Hepatocyte (in vitro differentiated cells): ENCODE data around the gene CTNNA1. TPM values are rescaled to one million over a fixed set of nuclear protein-coding genes. Genes with fewer than 3 reads are reported as not detected.

Experiments
- DNase-seq: peaks from one replicate; pipeline ENCODE4 v3.0.0-alpha.2; 2016; ENCODE audit warnings: low spot score
- H2AFZ ChIP-seq: fragments of 200-600 bp; sonication (generic); 2 replicates; pipeline ENCODE4 v1.6.0; 2016; ENCODE audit warnings: antibody characterized with exemption, mild to moderate bottlenecking
- H3K27ac ChIP-seq: fragments of 200-600 bp; sonication (generic); 2 replicates; pipeline ENCODE4 v1.5.1; 2016; ENCODE audit warnings: mild to moderate bottlenecking
- H3K27me3 ChIP-seq: fragments of 200-600 bp; sonication (generic); 2 replicates; pipeline ENCODE4 v1.6.1; 2016
- H3K36me3 ChIP-seq: fragments of 200-600 bp; sonication (generic); replicated peaks from 2 replicates; pipeline ENCODE4 v1.5.1; 2016; ENCODE audit warnings: low read depth; ENCODE audit not compliant: insufficient read depth
- H3K4me1 ChIP-seq: fragments of 200-600 bp; sonication (generic); 2 replicates; pipeline ENCODE4 v1.5.1; 2016; ENCODE audit warnings: mild to moderate bottlenecking, moderate library complexity; ENCODE audit not compliant: insufficient read depth
- H3K4me2 ChIP-seq: fragments of 200-600 bp; sonication (generic); 2 replicates; pipeline ENCODE4 v1.6.0; 2016
- H3K4me3 ChIP-seq: fragments of 200-600 bp; sonication (generic); 2 replicates; pipeline ENCODE4 v1.5.1; 2016; ENCODE audit warnings: mild to moderate bottlenecking
- H3K79me2 ChIP-seq: fragments of 200-600 bp; sonication (generic); 2 replicates; pipeline ENCODE4 v1.6.0; 2017; ENCODE audit warnings: mild to moderate bottlenecking
- H3K9me2 ChIP-seq: fragments of 200-600 bp; sonication (generic); replicated peaks from 2 replicates; pipeline ENCODE4 v1.6.0; 2017; ENCODE audit warnings: mild to moderate bottlenecking; ENCODE audit not compliant: insufficient read depth
- H3K9me3 ChIP-seq: fragments of 200-600 bp; sonication (generic); 2 replicates; pipeline ENCODE4 v1.5.1; 2016; ENCODE audit warnings: low read depth, mild to moderate bottlenecking
- H4K20me1 ChIP-seq: fragments of 200-600 bp; sonication (generic); 2 replicates; pipeline ENCODE4 v1.6.0; 2016; ENCODE audit warnings: mild to moderate bottlenecking; ENCODE audit not compliant: insufficient read depth, poor library complexity, severe bottlenecking
- EZH2 ChIP-seq: fragments of 200-600 bp; sonication (generic); IDR thresholded peaks from 2 replicates; pipeline ENCODE4 v1.6.1; 2016; ENCODE audit warnings: antibody characterized with exemption, mild to moderate bottlenecking, borderline replicate concordance
- EZH2phosphoT487 ChIP-seq: fragments of 200-600 bp; sonication (generic); IDR thresholded peaks from one replicate; pipeline ENCODE4 v1.6.1; 2018; ENCODE audit warnings: antibody characterized with exemption, mild to moderate bottlenecking, low read depth, moderate library complexity; ENCODE audit not compliant: unreplicated experiment, severe bottlenecking
- WGBS: methylation state at CpG from one replicate; pipeline ENCODE4 v1.1.6; 2016; ENCODE audit warnings: low lambda C conversion rate; ENCODE audit errors: missing lambda C conversion rate; 5-methylcytosine and 5-hydroxymethylcytosine counted together
- polyA plus RNA-seq: library from polyadenylated mRNA; unstranded; fragments of >200 nt; fragmentation: Nextera tagmentation; extraction: Ambion mirVana; gene quantifications from 2 replicates; pipeline ENCODE4 v1.2.1, GENCODE V29; 2016
- total RNA-seq: library from RNA; depleted of rRNA; stranded (reverse); fragments of >200 nt; gene quantifications from 2 replicates; pipeline ENCODE4 v1.2.3, GENCODE V29; 2014
- TF ChIP-seq, protein P1 (sequence below): fragments of 200-600 bp; sonication (generic); IDR thresholded peaks from 2 replicates; pipeline ENCODE4 v1.5.1; 2016; ENCODE audit warnings: antibody characterized with exemption, mild to moderate bottlenecking; ENCODE audit not compliant: poor library complexity

The CTNNA1 gene
- total and polyA plus RNA-seq, 2 experiments from 2014 or later, result 152 to 349 TPM

DNA sequence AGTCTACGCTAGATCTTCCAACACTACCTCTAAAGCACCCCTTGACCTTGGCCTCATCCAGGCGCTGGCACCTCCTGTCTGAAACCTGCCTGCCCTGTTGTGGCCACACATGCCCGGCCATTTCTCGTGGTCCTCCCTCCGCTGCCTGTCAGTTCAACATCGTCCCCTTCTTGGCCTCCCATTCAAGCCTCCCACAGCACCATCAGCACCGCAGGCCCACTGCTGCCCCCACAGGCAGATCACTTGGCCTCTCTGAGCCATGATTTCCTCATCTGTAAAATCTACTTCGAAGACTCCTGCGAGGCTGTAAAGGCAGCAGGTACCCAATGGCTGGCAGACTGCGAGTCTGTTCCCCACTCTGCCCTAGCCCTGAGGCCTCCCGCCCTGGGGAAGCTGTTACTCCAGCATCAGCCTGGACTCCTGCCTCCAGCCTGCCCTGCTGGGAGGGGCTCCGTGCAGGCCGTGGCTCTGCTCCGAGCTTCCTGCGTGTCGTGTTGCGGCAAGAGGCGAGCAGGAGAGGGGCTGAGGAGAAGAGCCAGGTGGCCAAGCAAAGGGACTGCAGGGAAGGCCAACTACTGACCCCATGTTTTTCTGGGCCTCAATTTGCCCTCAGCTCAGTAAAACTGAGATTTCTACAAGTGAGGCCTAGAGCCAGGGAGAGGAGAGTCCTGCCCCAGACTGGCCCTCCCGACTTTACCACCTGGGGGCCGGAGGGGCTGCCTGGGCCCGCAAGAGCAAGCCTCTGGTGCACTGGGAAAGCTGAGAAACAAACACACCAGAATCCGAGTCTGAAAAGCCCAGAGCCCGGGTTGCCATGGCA, 192.4 kb downstream of the CTNNA1 start:
- H3K27ac ChIP-seq, result no peak overlapping the region
- no peak for TF ChIP-seq EZH2
- TF ChIP-seq, protein P1, sequence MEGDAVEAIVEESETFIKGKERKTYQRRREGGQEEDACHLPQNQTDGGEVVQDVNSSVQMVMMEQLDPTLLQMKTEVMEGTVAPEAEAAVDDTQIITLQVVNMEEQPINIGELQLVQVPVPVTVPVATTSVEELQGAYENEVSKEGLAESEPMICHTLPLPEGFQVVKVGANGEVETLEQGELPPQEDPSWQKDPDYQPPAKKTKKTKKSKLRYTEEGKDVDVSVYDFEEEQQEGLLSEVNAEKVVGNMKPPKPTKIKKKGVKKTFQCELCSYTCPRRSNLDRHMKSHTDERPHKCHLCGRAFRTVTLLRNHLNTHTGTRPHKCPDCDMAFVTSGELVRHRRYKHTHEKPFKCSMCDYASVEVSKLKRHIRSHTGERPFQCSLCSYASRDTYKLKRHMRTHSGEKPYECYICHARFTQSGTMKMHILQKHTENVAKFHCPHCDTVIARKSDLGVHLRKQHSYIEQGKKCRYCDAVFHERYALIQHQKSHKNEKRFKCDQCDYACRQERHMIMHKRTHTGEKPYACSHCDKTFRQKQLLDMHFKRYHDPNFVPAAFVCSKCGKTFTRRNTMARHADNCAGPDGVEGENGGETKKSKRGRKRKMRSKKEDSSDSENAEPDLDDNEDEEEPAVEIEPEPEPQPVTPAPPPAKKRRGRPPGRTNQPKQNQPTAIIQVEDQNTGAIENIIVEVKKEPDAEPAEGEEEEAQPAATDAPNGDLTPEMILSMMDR, result no peak
- no peak for TF ChIP-seq EZH2phosphoT487
- H2AFZ ChIP-seq, result no peak overlapping the region
- 79% methylated on average over 23 of the region's 23 CpGs for WGBS
- H3K9me3 ChIP-seq, result no peaks in the 10 kb centered on the region
- no peaks in the 10 kb centered on the region for H4K20me1 ChIP-seq
- H3K36me3 ChIP-seq, result no peaks in the 10 kb centered on the region
- no peak overlapping the region for H3K4me2 ChIP-seq
- peak; percentile 66 for DNase-seq
- no peaks in the 10 kb centered on the region for H3K79me2 ChIP-seq
- no peaks in the 10 kb centered on the region for H3K27me3 ChIP-seq
- H3K4me1 ChIP-seq, result peaks cover 6% of the 10 kb centered on the region
- no peaks in the 10 kb centered on the region for H3K9me2 ChIP-seq
- no peak overlapping the region for H3K4me3 ChIP-seq

DNA sequence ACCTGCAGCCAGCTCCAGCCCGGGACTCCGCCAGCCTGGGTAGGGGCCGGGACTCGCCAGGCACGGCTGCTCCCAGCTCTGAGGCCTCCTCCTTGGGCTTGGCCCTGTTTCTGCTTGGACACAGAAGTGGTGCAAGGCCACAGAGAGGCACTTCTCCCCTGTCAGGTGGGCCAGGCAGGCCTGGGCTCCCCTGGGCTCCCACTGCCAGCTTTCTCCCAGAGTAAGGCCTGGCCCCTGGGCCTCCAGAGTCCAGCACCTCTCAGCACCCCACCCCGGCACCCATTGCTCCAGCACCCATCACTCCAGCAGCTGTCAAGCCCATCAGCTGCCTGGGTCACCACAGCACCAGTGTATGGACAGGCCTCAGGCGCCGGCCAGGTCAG, 193.0 kb downstream of the CTNNA1 start:
- no peaks in the 10 kb centered on the region for H3K9me2 ChIP-seq
- H4K20me1 ChIP-seq, result no peaks in the 10 kb centered on the region
- no peak overlapping the region for H3K4me3 ChIP-seq
- H3K9me3 ChIP-seq, result no peaks in the 10 kb centered on the region
- 63% methylated on average over 8 of the region's 8 CpGs for WGBS
- no peaks in the 10 kb centered on the region for H3K27me3 ChIP-seq
- H3K27ac ChIP-seq, result no peak overlapping the region
- no peaks in the 10 kb centered on the region for H3K36me3 ChIP-seq
- TF ChIP-seq EZH2phosphoT487, result no peak
- TF ChIP-seq, protein P1, result no peak
- no peak for TF ChIP-seq EZH2
- no peak overlapping the region for H2AFZ ChIP-seq
- DNase-seq, result no peak
- H3K4me1 ChIP-seq, result peaks cover 6% of the 10 kb centered on the region
- H3K79me2 ChIP-seq, result no peaks in the 10 kb centered on the region
- H3K4me2 ChIP-seq, result no peak overlapping the region

DNA sequence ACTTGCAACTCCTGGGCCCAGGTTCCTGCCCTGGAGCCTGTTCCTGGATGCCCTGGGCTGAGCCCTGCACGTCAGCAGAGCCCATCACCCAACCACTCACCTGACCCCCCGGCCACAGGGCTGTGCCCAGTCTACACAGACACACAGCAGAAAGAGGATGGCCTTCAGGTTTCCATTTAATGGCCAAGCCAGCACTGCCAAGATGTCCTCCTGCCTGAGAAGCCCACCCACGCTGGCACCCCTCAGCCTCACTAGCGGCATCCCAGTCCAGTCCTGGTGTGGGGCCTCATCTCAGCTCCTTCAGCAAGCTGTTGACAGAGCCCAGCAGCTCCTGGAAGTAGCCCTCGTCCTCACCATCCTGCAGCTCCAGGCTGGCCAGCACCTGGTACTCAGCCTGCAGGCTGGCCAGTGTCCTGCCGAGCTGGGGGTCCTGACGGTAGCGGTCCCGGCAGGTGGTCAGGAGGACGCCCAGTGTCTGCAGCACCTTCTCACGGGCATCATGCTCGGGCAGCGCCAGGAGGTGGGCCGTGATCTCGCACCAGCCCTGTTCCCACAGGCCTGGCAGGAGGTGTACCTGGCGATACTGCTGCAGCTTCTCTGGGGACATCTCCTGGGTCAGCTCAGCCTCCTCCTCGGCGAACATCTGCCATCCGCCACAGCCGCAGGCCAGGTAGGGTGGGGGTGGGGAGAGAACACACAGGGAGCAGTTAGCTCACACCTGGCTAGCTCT, 193.8 kb downstream of the CTNNA1 start:
- Histone ChIP-seq H2AFZ (no peak overlapping the region), H3K4me1 (peaks cover 6% of the 10 kb centered on the region), H3K4me2 (no peak overlapping the region), H3K36me3 (no peaks in the 10 kb centered on the region), H3K27ac (no peak overlapping the region), H3K9me2 (no peaks in the 10 kb centered on the region), H3K79me2 (no peaks in the 10 kb centered on the region), H3K9me3 (no peaks in the 10 kb centered on the region), H3K4me3 (no peak overlapping the region), H3K27me3 (no peaks in the 10 kb centered on the region), H4K20me1 (no peaks in the 10 kb centered on the region)
- DNase-seq, result no peak
- no peak for TF ChIP-seq EZH2phosphoT487
- no peak for TF ChIP-seq EZH2
- TF ChIP-seq, protein P1, result no peak
- WGBS, result 98% methylated on average over 20 of the region's 20 CpGs
